HFF-Myc (cell line): ENCODE measurements around the gene JMJD8.

ENCODE experiments used
- DNase-seq: peaks from one replicate; pipeline ENCODE4 v3.0.0-alpha.2; 2011; ENCODE audit warnings: low read depth; ENCODE audit errors: extremely low read depth
- H3K4me3 ChIP-seq: replicated peaks from 2 replicates; pipeline ENCODE4 v1.5.1; 2011; ENCODE audit warnings: low read depth, mild to moderate bottlenecking, control low read depth, low read length
- CTCF ChIP-seq: IDR thresholded peaks from 2 replicates; pipeline ENCODE4 v1.5.1; 2012; ENCODE audit warnings: mild to moderate bottlenecking, low read depth, low read length, control low read depth; ENCODE audit errors: missing control alignments

The JMJD8 gene

GRCh38 chr16:729768-730665, 45.9 kb upstream of the JMJD8 start:
- no peak for DNase-seq
- no peak for TF ChIP-seq CTCF
- H3K4me3 ChIP-seq = peak overlapping the region; percentile 88

GRCh38 chr16:728890-729744, 45.0 kb upstream of the JMJD8 start:
- no peak for TF ChIP-seq CTCF
- peak overlapping the region; percentile 88 for H3K4me3 ChIP-seq
- DNase-seq = no peak

GRCh38 chr16:728131-728889, 44.2 kb upstream of the JMJD8 start:
- no peak for DNase-seq
- H3K4me3 ChIP-seq = peak overlapping the region; percentile 88
- TF ChIP-seq CTCF = no peak

- DNase-seq = no peak
- no peak for TF ChIP-seq CTCF
- H3K4me3 ChIP-seq = peak overlapping the region; percentile 88
Measured at GRCh38 chr16:727291-727977, 43.3 kb upstream of the JMJD8 start.

- no peak for TF ChIP-seq CTCF
- no peak for DNase-seq
- H3K4me3 ChIP-seq = peak within 1 kb of the TSS; percentile 88
Measured at GRCh38 chr16:726438-727290, 42.5 kb upstream of the JMJD8 start, which contains the start of the genes CCDC78 and HAGHL. CCDC78 (minus strand) TSS chr16:726443; CDS start chr16:726367, 76 bp downstream. HAGHL (plus strand) TSS chr16:727106; CDS start chr16:727510, 404 bp downstream.
